ENCODE results near the gene IFNG.

IFNG gene

GRCh38 chr12:68119250-68119649 lies 40.3 kb downstream of the IFNG start:
- TF ChIP-seq EZH2 (IDR thresholded peaks at IDR 0.05; ENCODE audit: borderline replicate concordance, low read length): no peak
- no peak for TF ChIP-seq CTCF (IDR thresholded peaks at IDR 0.05; ENCODE audit: low read length)
- H3K9me3 ChIP-seq (ENCODE audit: low read length): no peaks in the 10 kb centered on the region
- no peak overlapping the region for H3K27ac ChIP-seq (ENCODE audit: low read depth, low read length, poor library complexity, severe bottlenecking)
- H3K27me3 ChIP-seq (ENCODE audit: insufficient read depth, low read length): no peaks in the 10 kb centered on the region
- H3K36me3 ChIP-seq (ENCODE audit: insufficient read depth, low read length): no peaks in the 10 kb centered on the region
- no peaks in the 10 kb centered on the region for H3K9me2 ChIP-seq (ENCODE audit: low read depth, low read length)
- no peak overlapping the region for H3K4me2 ChIP-seq (ENCODE audit: low read length)
- no peaks in the 10 kb centered on the region for H3K79me2 ChIP-seq (ENCODE audit: insufficient read depth, low read length)
- no peaks in the 10 kb centered on the region for H3F3A ChIP-seq (ENCODE audit: insufficient read depth, low read length)
- no peaks in the 10 kb centered on the region for H4K20me1 ChIP-seq (ENCODE audit: insufficient read depth, low read length)
- H3K4me3 ChIP-seq (ENCODE audit: low read depth, low read length, poor library complexity, severe bottlenecking): no peak overlapping the region
- no peaks in the 10 kb centered on the region for H3K4me1 ChIP-seq (ENCODE audit: insufficient read depth, low read length, severe bottlenecking)
- H2AFZ ChIP-seq (ENCODE audit: low read length): no peak overlapping the region
- no peak overlapping the region for H3K9ac ChIP-seq (ENCODE audit: low read length)

GRCh38 chr12:68118096-68118755 lies 41.3 kb downstream of the IFNG start:
- no peaks in the 10 kb centered on the region for H3F3A ChIP-seq (ENCODE audit: insufficient read depth, low read length)
- H3K9ac ChIP-seq (ENCODE audit: low read length): no peak overlapping the region
- H3K36me3 ChIP-seq (ENCODE audit: insufficient read depth, low read length): no peaks in the 10 kb centered on the region
- no peak for TF ChIP-seq EZH2 (IDR thresholded peaks at IDR 0.05; ENCODE audit: borderline replicate concordance, low read length)
- no peaks in the 10 kb centered on the region for H3K9me3 ChIP-seq (ENCODE audit: low read length)
- no peaks in the 10 kb centered on the region for H4K20me1 ChIP-seq (ENCODE audit: insufficient read depth, low read length)
- no peaks in the 10 kb centered on the region for H3K4me1 ChIP-seq (ENCODE audit: insufficient read depth, low read length, severe bottlenecking)
- H3K27me3 ChIP-seq (ENCODE audit: insufficient read depth, low read length): no peaks in the 10 kb centered on the region
- H3K79me2 ChIP-seq (ENCODE audit: insufficient read depth, low read length): no peaks in the 10 kb centered on the region
- H3K4me3 ChIP-seq (ENCODE audit: low read depth, low read length, poor library complexity, severe bottlenecking): no peak overlapping the region
- H2AFZ ChIP-seq (ENCODE audit: low read length): no peak overlapping the region
- no peak overlapping the region for H3K27ac ChIP-seq (ENCODE audit: low read depth, low read length, poor library complexity, severe bottlenecking)
- H3K9me2 ChIP-seq (ENCODE audit: low read depth, low read length): no peaks in the 10 kb centered on the region
- H3K4me2 ChIP-seq (ENCODE audit: low read length): no peak overlapping the region

GRCh38 chr12:68117661-68118060 lies 41.9 kb downstream of the IFNG start:
- Histone ChIP-seq H2AFZ (ENCODE audit: low read length) (no peak overlapping the region), H3K4me1 (ENCODE audit: insufficient read depth, low read length, severe bottlenecking) (no peaks in the 10 kb centered on the region), H3F3A (ENCODE audit: insufficient read depth, low read length) (no peaks in the 10 kb centered on the region), H3K9me3 (ENCODE audit: low read length) (no peaks in the 10 kb centered on the region), H3K9me2 (ENCODE audit: low read depth, low read length) (no peaks in the 10 kb centered on the region), H3K27me3 (ENCODE audit: insufficient read depth, low read length) (no peaks in the 10 kb centered on the region), H3K36me3 (ENCODE audit: insufficient read depth, low read length) (no peaks in the 10 kb centered on the region), H4K20me1 (ENCODE audit: insufficient read depth, low read length) (no peaks in the 10 kb centered on the region), H3K79me2 (ENCODE audit: insufficient read depth, low read length) (no peaks in the 10 kb centered on the region), H3K4me2 (ENCODE audit: low read length) (no peak overlapping the region), H3K27ac (ENCODE audit: low read depth, low read length, poor library complexity, severe bottlenecking) (no peak overlapping the region), H3K9ac (ENCODE audit: low read length) (no peak overlapping the region), H3K4me3 (ENCODE audit: low read depth, low read length, poor library complexity, severe bottlenecking) (no peak overlapping the region)
- TF ChIP-seq CTCF (IDR thresholded peaks at IDR 0.05; ENCODE audit: low read length): no peak
- no peak for TF ChIP-seq EZH2 (IDR thresholded peaks at IDR 0.05; ENCODE audit: borderline replicate concordance, low read length)

GRCh38 chr12:68115281-68115680 lies 44.3 kb downstream of the IFNG start:
- H3K9me3 ChIP-seq (ENCODE audit: low read length): no peaks in the 10 kb centered on the region
- no peak overlapping the region for H2AFZ ChIP-seq (ENCODE audit: low read length)
- no peak overlapping the region for H3K4me3 ChIP-seq (ENCODE audit: low read depth, low read length, poor library complexity, severe bottlenecking)
- H3K79me2 ChIP-seq (ENCODE audit: insufficient read depth, low read length): no peaks in the 10 kb centered on the region
- H3K4me2 ChIP-seq (ENCODE audit: low read length): no peak overlapping the region
- no peak overlapping the region for H3K27ac ChIP-seq (ENCODE audit: low read depth, low read length, poor library complexity, severe bottlenecking)
- no peak for TF ChIP-seq CTCF (IDR thresholded peaks at IDR 0.05; ENCODE audit: low read length)
- no peak for TF ChIP-seq EZH2 (IDR thresholded peaks at IDR 0.05; ENCODE audit: borderline replicate concordance, low read length)
- no peaks in the 10 kb centered on the region for H4K20me1 ChIP-seq (ENCODE audit: insufficient read depth, low read length)
- no peaks in the 10 kb centered on the region for H3K9me2 ChIP-seq (ENCODE audit: low read depth, low read length)
- no peak overlapping the region for H3K9ac ChIP-seq (ENCODE audit: low read length)
- H3K27me3 ChIP-seq (ENCODE audit: insufficient read depth, low read length): no peaks in the 10 kb centered on the region
- no peaks in the 10 kb centered on the region for H3F3A ChIP-seq (ENCODE audit: insufficient read depth, low read length)
- no peaks in the 10 kb centered on the region for H3K36me3 ChIP-seq (ENCODE audit: insufficient read depth, low read length)
- no peaks in the 10 kb centered on the region for H3K4me1 ChIP-seq (ENCODE audit: insufficient read depth, low read length, severe bottlenecking)
